Prostate gland (tissue), 2 donors: ENCODE data around the gene EPB42. TPM values are rescaled to one million over a fixed set of nuclear protein-coding genes. Genes with fewer than 3 reads are reported as not detected.

Experiments
- DNase-seq: peaks from one replicate; pipeline ENCODE4 v3.0.0-alpha.2; 2019; ENCODE audit warnings: low spot score
- H3K27ac ChIP-seq, 2 donors: fragments of 200-600 bp; sonication (generic); 2 replicates each; pipeline ENCODE4 v1.5.1; 2017 to 2019
- H3K27me3 ChIP-seq: fragments of 200-600 bp; sonication (generic); replicated peaks from 2 replicates; pipeline ENCODE4 v1.5.1; 2019; ENCODE audit not compliant: insufficient read depth
- H3K36me3 ChIP-seq, 2 donors: fragments of 200-600 bp; sonication (generic); 1 replicate in 1 of 2; 2 replicates in 1 of 2; pipeline versions ENCODE4 v1.5.1 to v1.8.1; 2017 to 2019
- H3K4me1 ChIP-seq: fragments of 200-600 bp; sonication (generic); replicated peaks from 2 replicates; pipeline ENCODE4 v1.5.1; 2019
- H3K4me3 ChIP-seq, 2 donors: fragments of 200-600 bp; sonication (generic); 2 replicates each; pipeline ENCODE4 v1.5.1; 2017 to 2019
- H3K9me3 ChIP-seq: fragments of 200-600 bp; sonication (generic); 2 replicates; pipeline ENCODE4 v1.5.1; 2017
- CTCF ChIP-seq, 4 experiments: fragments of 200-600 bp in 2 of 4; fragments of 450-650 bp in 2 of 4; sonication (generic) in 2 of 4; IDR thresholded peaks; 1 replicate in 3 of 4; 2 replicates in 1 of 4; pipeline ENCODE4 v1.5.1; 2016 to 2019; ENCODE audit warnings: antibody characterized with exemption in 4 of 4, mild to moderate bottlenecking in 2 of 4, moderate library complexity in 2 of 4
- POLR2A ChIP-seq: fragments of 450-650 bp; IDR thresholded peaks from one replicate; pipeline ENCODE4 v1.6.1; 2016; ENCODE audit warnings: antibody characterized with exemption, mild to moderate bottlenecking
- POLR2AphosphoS5 ChIP-seq: sonication (generic); formaldehyde crosslinking; IDR thresholded peaks from one replicate; pipeline ENCODE4 v1.6.1; 2017; ENCODE audit warnings: antibody characterized with exemption
- WGBS: methylation state at CpG from one replicate; pipeline ENCODE4 v1.1.5; 2018; 5-methylcytosine and 5-hydroxymethylcytosine counted together
- intact Hi-C: fragments of 100-400 bp; cut with DNase I; formaldehyde crosslinking; loops from one replicate; pipeline ENCODE4 v1.14.2; 2022
- total RNA-seq, 2 donors: library from RNA; depleted of rRNA; stranded (reverse); fragments of >200 nt; gene quantifications; one replicate each; pipeline ENCODE4 v1.1.0, GENCODE V29; 2016

EPB42 gene
- total RNA-seq, 2 donors from 2014 or later, result 1.4 TPM; not detected in 1

DNA sequence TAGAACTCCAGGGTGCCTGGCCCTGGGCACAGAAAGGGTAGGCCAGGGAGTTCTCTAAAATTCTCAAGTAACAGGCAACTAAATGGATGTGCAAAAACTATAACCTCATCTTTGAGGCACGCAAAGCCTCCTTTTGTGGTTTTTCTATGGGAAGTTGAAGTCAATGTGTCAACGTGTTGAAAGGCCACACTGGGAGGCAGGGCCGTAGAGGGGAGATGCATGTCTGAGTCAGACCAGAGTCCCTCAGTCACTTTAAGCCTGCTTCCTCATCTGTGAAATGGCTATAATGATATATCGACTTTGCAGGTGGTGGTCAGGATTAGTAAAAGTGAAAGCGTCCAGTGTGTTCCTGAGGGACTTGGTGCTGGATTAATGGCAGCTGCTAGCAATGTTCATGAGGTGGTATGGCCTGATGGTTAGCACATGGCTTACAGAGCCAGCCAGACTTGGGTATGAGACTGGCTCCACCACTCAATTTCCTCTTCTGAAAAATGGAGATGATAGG, 28.9 kb upstream of the EPB42 start:
- intact Hi-C loops, result no loop called here
- WGBS, result 62% methylated on average over 5 of the region's 5 CpGs
- no peak for DNase-seq
- Histone ChIP-seq H3K27ac (no peak overlapping the region), H3K4me3 (no peak overlapping the region), H3K4me1 (no peaks in the 10 kb centered on the region), H3K9me3 (no peaks in the 10 kb centered on the region), H3K27me3 (no peaks in the 10 kb centered on the region), H3K36me3 (no peaks in the 10 kb centered on the region)
- TF ChIP-seq POLR2A, result no peak
- no peak for TF ChIP-seq CTCF (IDR thresholded peaks at IDR 0.05)
- no peak for TF ChIP-seq POLR2AphosphoS5

GRCh38 chr15:43249236-43249635, 28.4 kb upstream of the EPB42 start:
- 77% methylated on average over 2 of the region's 2 CpGs for WGBS

DNA sequence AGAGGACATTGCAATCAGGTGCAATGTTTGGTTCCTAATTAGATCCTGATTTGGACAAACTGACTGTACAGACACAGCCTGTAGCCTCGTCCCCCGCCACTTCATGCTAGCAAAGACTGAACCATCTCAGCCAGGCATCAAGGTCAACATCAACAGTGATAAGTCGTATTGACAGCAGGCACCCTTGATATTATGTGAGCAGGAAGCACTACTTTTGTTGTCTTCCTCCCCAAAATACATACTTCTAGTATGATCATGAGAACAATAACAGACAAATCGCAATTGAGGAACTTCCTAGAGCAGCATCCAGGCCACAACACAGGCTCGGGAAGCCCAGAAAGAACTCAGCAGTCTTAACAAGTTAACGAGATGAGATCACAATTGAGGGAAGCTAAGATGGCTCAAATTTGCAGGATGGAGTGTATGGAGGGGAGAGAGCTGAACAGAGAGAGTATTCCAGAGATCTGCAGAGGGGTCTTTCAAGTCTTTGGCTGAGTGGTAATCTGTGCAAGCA, 25.5 kb upstream of the EPB42 start:
- DNase-seq, result no peak
- H3K4me1 ChIP-seq, result no peaks in the 10 kb centered on the region
- TF ChIP-seq POLR2AphosphoS5 (no peak), CTCF (IDR thresholded peaks at IDR 0.05) (no peak), POLR2A (no peak)

More at GRCh38 chr15:43249236-43249635, 28.4 kb upstream of the EPB42 start:
- intact Hi-C loops, result no loop called here
- H3K27ac ChIP-seq, result no peak overlapping the region
- no peak for DNase-seq
- no peak for TF ChIP-seq CTCF (IDR thresholded peaks at IDR 0.05)
- no peak for TF ChIP-seq POLR2A
- no peak for TF ChIP-seq POLR2AphosphoS5
- H3K27me3 ChIP-seq, result no peaks in the 10 kb centered on the region
- no peaks in the 10 kb centered on the region for H3K36me3 ChIP-seq
- no peaks in the 10 kb centered on the region for H3K9me3 ChIP-seq
- no peak overlapping the region for H3K4me3 ChIP-seq
- H3K4me1 ChIP-seq, result no peaks in the 10 kb centered on the region

DNA sequence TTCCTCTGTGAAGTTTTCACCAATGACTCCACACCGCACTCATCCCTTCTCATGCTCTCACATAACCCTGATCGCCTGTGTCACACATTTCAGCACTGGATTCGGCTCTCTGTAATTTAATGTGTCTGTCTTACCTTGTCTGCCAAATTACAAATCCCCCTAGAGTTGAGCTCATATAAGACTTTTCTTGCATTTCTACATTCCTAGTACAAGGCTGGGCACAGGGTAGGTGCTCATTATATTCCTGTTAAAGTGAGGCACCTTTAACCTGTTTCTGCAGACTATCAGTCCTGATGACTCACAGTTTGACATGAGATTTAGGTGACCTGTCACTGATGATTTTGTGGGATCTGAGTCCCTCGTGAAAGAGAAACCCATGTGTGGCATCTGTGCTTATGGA, 23.3 kb upstream of the EPB42 start:
- no peak for DNase-seq
- Histone ChIP-seq H3K9me3 (no peaks in the 10 kb centered on the region), H3K27ac (no peak overlapping the region), H3K4me1 (no peaks in the 10 kb centered on the region), H3K27me3 (no peaks in the 10 kb centered on the region), H3K36me3 (no peaks in the 10 kb centered on the region), H3K4me3 (no peak overlapping the region)
- no peak for TF ChIP-seq POLR2A
- 82% methylated on average over 4 of the region's 4 CpGs for WGBS
- intact Hi-C loops, result no loop called here

More for the DNA sequence above, 25.5 kb upstream of the EPB42 start:
- H3K27me3 ChIP-seq, result no peaks in the 10 kb centered on the region
- 77% methylated on average over 6 of the region's 6 CpGs for WGBS
- no peaks in the 10 kb centered on the region for H3K9me3 ChIP-seq
- no peak overlapping the region for H3K27ac ChIP-seq
- H3K36me3 ChIP-seq, result no peaks in the 10 kb centered on the region
- H3K4me3 ChIP-seq, result no peak overlapping the region
- intact Hi-C loops, result no loop called here

DNA sequence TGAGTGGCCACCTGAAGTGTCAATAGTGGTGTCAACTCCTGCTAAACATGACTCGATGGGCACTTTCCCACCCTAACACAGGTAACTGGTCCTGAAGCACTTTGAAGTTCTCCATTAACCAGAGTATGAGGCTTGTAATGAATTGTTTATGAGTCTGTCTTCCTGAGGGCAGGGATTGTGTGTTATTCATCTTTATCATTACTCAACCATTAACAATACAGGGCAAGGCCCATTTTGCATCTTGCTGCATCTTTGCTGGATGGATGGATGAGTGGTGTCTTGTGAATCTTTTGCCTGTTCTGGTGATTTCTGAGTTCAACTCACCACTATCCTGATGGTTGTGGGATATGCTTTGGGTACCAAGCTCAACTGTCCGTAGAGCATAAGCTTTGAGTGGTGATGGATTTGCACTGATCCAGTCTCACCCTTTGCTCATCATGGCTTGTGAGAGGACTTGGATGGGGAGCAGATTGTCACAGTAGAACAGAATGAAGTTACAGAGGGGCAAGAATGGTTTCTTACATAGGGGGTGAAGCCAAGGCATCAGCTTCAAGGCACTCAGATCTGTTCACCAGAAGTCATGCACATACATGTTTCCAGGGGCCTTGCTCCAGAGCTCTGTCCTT, 22.3 kb upstream of the EPB42 start:
- TF ChIP-seq POLR2A (no peak), POLR2AphosphoS5 (no peak), CTCF (IDR thresholded peaks at IDR 0.05) (no peak)
- H3K36me3 ChIP-seq, result no peaks in the 10 kb centered on the region
- WGBS, result 83% methylated on average over 2 of the region's 2 CpGs
- H3K4me3 ChIP-seq, result no peak overlapping the region
- no peaks in the 10 kb centered on the region for H3K27me3 ChIP-seq
- no peaks in the 10 kb centered on the region for H3K4me1 ChIP-seq
- intact Hi-C loops, result no loop called here
- DNase-seq, result no peak
- H3K9me3 ChIP-seq, result no peaks in the 10 kb centered on the region
- H3K27ac ChIP-seq, result no peak overlapping the region
